Right cardiac atrium (tissue), 5 donors: ENCODE results near the gene CDK3. TPM values are rescaled to one million over a fixed set of nuclear protein-coding genes. Genes with fewer than 3 reads are reported as not detected.
"Not testable (repeated sequence)": the region's sequence is repeated elsewhere in the genome, so short reads cannot be mapped to it uniquely, and the experiment has no call there.

Experiments used
- ATAC-seq, 2 donors: fragments of 200-7000 bp; cut with Tn5 transposase; one replicate each; pipeline versions ENCODE4 v1.8.0 to v1.9.1; 2020; ENCODE audit warnings: moderate library complexity in 2 of 2, mild to moderate bottlenecking in 1 of 2
- DNase-seq, 3 donors: peaks; one replicate each; pipeline ENCODE4 v3.0.0-alpha.2; 2020
- H3K27ac ChIP-seq: one replicate; pipeline ENCODE4 v1.5.1; 2013; ENCODE audit warnings: mild to moderate bottlenecking, low read length, control low read depth, moderate library complexity
- H3K27me3 ChIP-seq: one replicate; pipeline ENCODE4 v1.6.1; 2013; ENCODE audit not compliant: control insufficient read depth, insufficient read depth
- H3K4me1 ChIP-seq: one replicate; pipeline ENCODE4 v1.6.1; 2013; ENCODE audit warnings: low read length; ENCODE audit not compliant: control insufficient read depth, insufficient read depth
- H3K4me3 ChIP-seq: one replicate; pipeline ENCODE4 v1.5.1; 2013; ENCODE audit warnings: low read length, control low read depth
- H3K9me3 ChIP-seq: one replicate; pipeline ENCODE4 v1.6.1; 2013; ENCODE audit warnings: low read length; ENCODE audit not compliant: control insufficient read depth
- WGBS: extraction: QIAGEN DNeasy Blood & Tissue Kit; methylation state at CpG from one replicate; pipeline ENCODE4 v1.1.7; 2013; 5-methylcytosine and 5-hydroxymethylcytosine counted together
- intact Hi-C, 4 donors: fragments of 100-400 bp; cut with DNase I; formaldehyde crosslinking; loops; one replicate each; pipeline versions ENCODE4 v1.11.0 to v1.14.0; 2022 to 2023
- long read RNA-seq, 4 donors: library from polyadenylated mRNA; unstranded; transcript quantifications; one replicate each; pipeline ENCODE4 v2.0.0, GENCODE V29; 2020 to 2021
- polyA plus RNA-seq: library from polyadenylated mRNA; stranded (reverse); fragments of 200-250 nt; gene quantifications from one replicate; pipeline ENCODE4 v1.2.3, GENCODE V29; 2013
- total RNA-seq, 4 donors: library from RNA; stranded (reverse); fragmentation: NEBNext Ultra II Directional; extraction: Animal tissue kit (Norgen Biotek cat#: 25700); gene quantifications; one replicate each; pipeline ENCODE4 v1.2.1, GENCODE V29; 2021
- donor health status: healthy with polysubstance abuse.
- donor health status: DM: no; HTN: yes; CAD: no.
- donor health status: DM: no; HTN: no; CAD: no.
- donor health status: DM: no; HTN: yes; CAD: no; lungs with severe emphysema.
- donor health status: DM: yes; HTN: yes; CAD: no.

The CDK3 gene
- total RNA-seq (1 to 10 TPM; 2.4 to 2.6 (median 2.5) TPM), polyA plus RNA-seq (2.9 TPM)
- long read RNA-seq, donor 1, result 0 reads
- long read RNA-seq, donor 2, result 0 reads
- long read RNA-seq, donor 3, partial matches to known transcripts, result 0 of 1 reads
- long read RNA-seq, donor 3, other reads (novel, unspliced or antisense), result 1 of 1 reads
- long read RNA-seq, donor 4, partial matches to known transcripts, result 0 of 2 reads
- long read RNA-seq, donor 4, other reads (novel, unspliced or antisense), result 1 of 2 reads

DNA sequence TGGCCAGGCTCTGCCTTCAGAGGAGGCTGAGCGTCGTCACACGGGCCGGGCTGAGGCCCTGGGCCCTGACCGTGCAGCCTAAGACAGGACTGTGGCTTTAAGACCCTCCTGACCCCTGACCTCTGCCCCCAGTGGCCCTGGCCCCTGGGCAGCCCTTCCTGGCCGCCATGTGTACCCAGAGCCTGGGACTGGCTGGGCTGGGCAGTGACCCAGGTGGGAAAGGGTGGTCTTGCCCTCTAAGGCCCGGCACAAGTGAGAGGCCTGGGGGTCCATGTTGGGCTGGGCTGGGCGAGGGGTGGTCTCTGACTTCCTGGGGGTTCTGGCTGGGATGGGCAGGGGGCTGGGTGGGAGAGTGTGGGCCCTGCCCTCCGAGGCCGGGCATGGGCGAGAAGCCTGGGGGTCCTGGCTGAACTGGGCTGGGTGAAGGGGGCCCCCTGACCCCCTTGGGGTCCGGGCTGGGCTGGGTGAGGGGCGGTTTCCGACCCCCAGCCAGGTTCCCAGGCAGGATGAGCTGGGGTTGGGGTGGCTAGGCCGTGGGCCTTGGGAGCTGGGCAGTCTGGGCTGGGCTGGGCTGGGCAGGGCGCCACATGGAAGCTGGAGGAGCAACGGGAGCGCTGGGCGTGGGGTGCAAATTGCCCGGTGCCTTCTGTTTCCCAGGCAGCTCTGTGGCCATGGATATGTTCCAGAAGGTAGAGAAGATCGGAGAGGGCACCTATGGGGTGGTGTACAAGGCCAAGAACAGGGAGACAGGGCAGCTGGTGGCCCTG is at the start of gene CDK3:
Gene CDK3, plus strand, starts transcription at position 101 of the 767 bp plus-strand sequence. Its CDS starts 571 bp downstream, at position 672.
- no peak within 1 kb of the TSS for H3K27ac ChIP-seq
- no peak within 1 kb of the TSS for H3K4me3 ChIP-seq
- ATAC-seq (no peak), DNase-seq (no peak)
- H3K4me1 ChIP-seq, result peaks cover 3% of the 10 kb centered on the region
- intact Hi-C loops, result no loop called here
- no peaks in the 10 kb centered on the region for H3K9me3 ChIP-seq
- no peaks in the 10 kb centered on the region for H3K27me3 ChIP-seq
- 84% methylated on average over 21 of the region's 21 CpGs for WGBS

GRCh38 chr17:75950855-75951554 is 49.6 kb upstream of the CDK3 start:
- ATAC-seq (no peak), DNase-seq (no peak)
- Histone ChIP-seq H3K4me3 (no peak overlapping the region), H3K27me3 (no peaks in the 10 kb centered on the region), H3K9me3 (no peaks in the 10 kb centered on the region), H3K27ac (no peak overlapping the region), H3K4me1 (no peaks in the 10 kb centered on the region)
- 86% methylated on average over 8 of the region's 8 CpGs for WGBS
- intact Hi-C loops, result no loop called here

DNA sequence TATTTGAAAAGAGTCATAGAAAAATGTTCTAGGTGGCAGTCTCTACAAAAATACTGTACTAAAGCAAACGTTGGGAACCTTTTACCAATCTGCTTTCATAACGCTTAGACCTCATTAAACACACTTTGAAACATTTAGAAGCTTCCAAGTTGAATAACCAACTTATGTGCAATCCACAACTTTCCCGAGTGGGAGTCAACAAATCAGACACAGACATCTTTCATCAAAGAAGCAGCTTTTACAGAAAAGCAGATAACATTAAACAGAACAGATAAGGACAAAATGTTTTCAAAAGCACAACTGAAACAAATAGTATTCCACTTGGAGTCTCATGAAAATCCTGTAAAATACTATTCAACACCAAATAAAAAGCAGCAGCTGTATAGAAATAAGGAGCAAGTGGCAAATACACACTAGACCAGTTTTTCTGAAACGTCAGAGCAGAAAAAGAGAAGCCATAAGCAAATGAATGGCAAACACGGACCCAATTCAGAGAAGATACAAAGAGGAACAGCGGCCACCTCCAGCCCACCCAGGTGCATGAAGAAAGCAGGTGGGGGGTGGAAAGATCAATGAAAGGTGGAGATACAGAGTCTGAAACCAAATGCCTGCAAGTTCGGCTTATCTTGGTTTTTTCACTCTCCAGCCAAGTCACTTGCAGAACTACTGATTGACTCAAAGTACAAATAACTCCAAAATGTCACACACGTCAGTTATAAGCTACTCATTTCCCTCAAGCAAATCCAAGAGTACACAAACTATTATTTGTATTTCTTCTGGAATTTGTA is 41.4 kb upstream of the CDK3 start:
- Histone ChIP-seq H3K9me3 (no peaks in the 10 kb centered on the region), H3K4me1 (peaks cover 1% of the 10 kb centered on the region), H3K4me3 (no peak overlapping the region), H3K27me3 (no peaks in the 10 kb centered on the region), H3K27ac (peak overlapping the region; percentile 58)
- DNase-seq, result no peak
- intact Hi-C loops, result no loop called here
- 45% methylated on average over 8 of the region's 8 CpGs for WGBS
- peak in 1 of 2 donors; percentile 45 for ATAC-seq

- no peak for DNase-seq
- WGBS, result 96% methylated on average over 11 of the region's 11 CpGs
These were observed 40.7 kb upstream of the CDK3 start for GRCh38 chr17:75959839-75960511.

DNA sequence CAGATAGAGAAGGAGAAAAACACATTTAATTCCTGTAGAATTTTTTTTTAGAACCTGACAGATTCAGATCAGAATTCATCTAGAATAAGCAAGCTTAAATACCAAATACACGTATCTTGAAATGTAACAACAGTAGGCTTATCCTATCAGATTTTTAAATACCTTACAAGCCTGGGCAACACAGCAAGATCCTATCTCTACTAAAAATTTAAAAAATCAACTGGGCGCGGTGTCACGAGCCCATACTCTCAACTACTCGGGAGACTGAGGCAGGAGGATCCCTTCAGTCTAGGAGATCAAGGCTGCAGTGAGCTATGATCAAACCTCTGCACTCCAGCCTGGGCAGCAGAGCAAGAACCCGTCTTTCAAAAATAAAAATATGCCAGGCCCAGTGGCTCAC is 35.2 kb upstream of the CDK3 start:
- no peaks in the 10 kb centered on the region for H3K27me3 ChIP-seq
- no peaks in the 10 kb centered on the region for H3K9me3 ChIP-seq
- ATAC-seq (no peak), DNase-seq (no peak)
- no peak overlapping the region for H3K27ac ChIP-seq
- H3K4me1 ChIP-seq, result peaks cover 3% of the 10 kb centered on the region
- WGBS, result 96% methylated on average over 6 of the region's 6 CpGs
- H3K4me3 ChIP-seq, result no peak overlapping the region
- intact Hi-C loops, result no loop called here

More at GRCh38 chr17:75959839-75960511, 40.7 kb upstream of the CDK3 start:
- no peak overlapping the region for H3K27ac ChIP-seq
- H3K4me3 ChIP-seq, result no peak overlapping the region
- ATAC-seq, result no peak
- intact Hi-C loops, result no loop called here
- peaks cover 1% of the 10 kb centered on the region for H3K4me1 ChIP-seq
- no peaks in the 10 kb centered on the region for H3K27me3 ChIP-seq
- no peaks in the 10 kb centered on the region for H3K9me3 ChIP-seq

- H3K27ac ChIP-seq, H3K4me1 ChIP-seq, ATAC-seq, H3K27me3 ChIP-seq, H3K4me3 ChIP-seq, H3K9me3 ChIP-seq, DNase-seq, intact Hi-C loops: not testable (repeated sequence)
- WGBS, result 87% methylated on average over 10 of the region's 10 CpGs
These were observed 31.6 kb upstream of the CDK3 start for GRCh38 chr17:75969044-75969443.

DNA sequence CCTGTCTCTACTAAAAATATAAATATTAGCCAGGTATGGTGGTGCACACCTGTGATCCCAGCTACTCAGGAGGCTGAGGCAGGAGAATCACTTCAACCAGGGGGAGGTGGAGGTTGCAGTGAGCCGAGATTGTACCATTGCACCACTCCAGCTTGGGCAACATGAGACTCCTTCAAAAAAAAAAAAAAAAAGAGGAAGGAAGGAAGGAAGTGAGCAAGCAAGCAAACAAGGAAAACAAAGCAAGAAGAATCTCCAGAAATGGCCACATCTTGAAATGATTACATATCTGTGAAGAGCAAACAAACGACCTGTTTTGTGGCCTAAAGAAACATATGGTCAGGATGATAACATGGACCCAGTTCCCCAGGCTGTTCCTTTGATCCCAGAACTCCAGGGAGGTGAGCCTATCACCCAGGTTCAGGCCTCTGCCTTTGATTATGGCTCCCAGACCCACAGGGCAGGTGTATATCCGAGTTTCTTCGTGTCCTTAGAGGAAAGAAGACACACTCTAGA is 30.6 kb upstream of the CDK3 start:
- no peak overlapping the region for H3K27ac ChIP-seq
- ATAC-seq, result peak; percentile 22 to 81

GRCh38 chr17:75970626-75971025 is 30.0 kb upstream of the CDK3 start:
- no peaks in the 10 kb centered on the region for H3K27me3 ChIP-seq
- 86% methylated on average over 7 of the region's 7 CpGs for WGBS
- no peak overlapping the region for H3K27ac ChIP-seq
- DNase-seq (no peak), ATAC-seq (no peak)
- intact Hi-C loops, result no loop called here
- H3K4me3 ChIP-seq, result no peak overlapping the region
- peaks cover 4% of the 10 kb centered on the region for H3K4me1 ChIP-seq
- H3K9me3 ChIP-seq, result no peaks in the 10 kb centered on the region

More for the DNA sequence above, 30.6 kb upstream of the CDK3 start:
- peaks cover 4% of the 10 kb centered on the region for H3K4me1 ChIP-seq
- no peak for DNase-seq
- intact Hi-C loops, result no loop called here
- no peak overlapping the region for H3K4me3 ChIP-seq
- 53% methylated on average over 4 of the region's 4 CpGs for whole genome bisulfite sequencing
- no peaks in the 10 kb centered on the region for H3K27me3 ChIP-seq
- no peaks in the 10 kb centered on the region for H3K9me3 ChIP-seq

DNA sequence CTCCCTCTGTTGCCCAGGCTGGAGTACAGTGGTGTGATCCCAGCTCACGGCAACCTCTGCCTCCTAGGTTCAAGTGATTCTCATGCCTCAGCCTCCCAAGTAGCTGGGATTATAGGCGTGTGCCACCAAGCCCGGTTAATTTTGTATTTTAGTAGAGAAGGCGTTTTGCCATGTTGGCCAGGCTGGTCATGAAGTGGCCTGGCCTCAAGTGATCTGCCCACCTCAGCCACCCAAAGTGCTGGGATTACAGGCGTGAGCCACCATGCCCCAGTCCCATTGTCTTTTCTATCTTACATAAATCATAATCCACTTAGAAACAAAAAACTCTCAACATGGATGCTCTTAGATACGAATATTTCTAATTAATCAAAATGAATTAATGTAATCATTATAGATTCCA is 25.5 kb upstream of the CDK3 start:
- intact Hi-C loops, ATAC-seq, DNase-seq, H3K4me3 ChIP-seq, H3K27me3 ChIP-seq, H3K9me3 ChIP-seq, H3K27ac ChIP-seq, H3K4me1 ChIP-seq: not testable (repeated sequence)
- WGBS, result 95% methylated on average over 6 of the region's 6 CpGs

- no peak for ATAC-seq
- H3K4me1 ChIP-seq, result peaks cover 1% of the 10 kb centered on the region
- no peak for DNase-seq
- H3K27me3 ChIP-seq, result no peaks in the 10 kb centered on the region
- 81% methylated on average over 5 of the region's 5 CpGs for WGBS
- no peaks in the 10 kb centered on the region for H3K9me3 ChIP-seq
- H3K27ac ChIP-seq, result no peak overlapping the region
- intact Hi-C loops, result no loop called here
- H3K4me3 ChIP-seq, result peak overlapping the region; percentile 24
These were observed 24.9 kb upstream of the CDK3 start for GRCh38 chr17:75975757-75976174.
